ENCODE results near the gene UMODL1.

Gene UMODL1

GRCh38 chr21:42144221-42144620 is 73.1 kb downstream of the UMODL1 start:
- no peak overlapping the region for H3K4me3 ChIP-seq (replicated peaks; ENCODE audit: low read depth, low read length)
- DNase-seq (ENCODE audit: low read depth): no peak
- no peak for TF ChIP-seq CTCF (IDR thresholded peaks at IDR 0.05; ENCODE audit: low read length, missing control alignments)

GRCh38 chr21:42144679-42145568 is 73.8 kb downstream of the UMODL1 start:
- H3K4me3 ChIP-seq (replicated peaks; ENCODE audit: low read depth, low read length): no peak overlapping the region
- DNase-seq (ENCODE audit: low read depth): no peak
- no peak for TF ChIP-seq CTCF (IDR thresholded peaks at IDR 0.05; ENCODE audit: low read length, missing control alignments)

GRCh38 chr21:42145569-42146272 is 74.6 kb downstream of the UMODL1 start:
- TF ChIP-seq CTCF (IDR thresholded peaks at IDR 0.05; ENCODE audit: low read length, missing control alignments): peak; percentile 94
- no peak overlapping the region for H3K4me3 ChIP-seq (replicated peaks; ENCODE audit: low read depth, low read length)
- peak; percentile 75 for DNase-seq (ENCODE audit: low read depth)

GRCh38 chr21:42146273-42146805 is 75.2 kb downstream of the UMODL1 start:
- H3K4me3 ChIP-seq (replicated peaks; ENCODE audit: low read depth, low read length): no peak overlapping the region
- no peak for DNase-seq (ENCODE audit: low read depth)
- no peak for TF ChIP-seq CTCF (IDR thresholded peaks at IDR 0.05; ENCODE audit: low read length, missing control alignments)

GRCh38 chr21:42146821-42147220 is 75.7 kb downstream of the UMODL1 start:
- no peak for DNase-seq (ENCODE audit: low read depth)
- TF ChIP-seq CTCF (IDR thresholded peaks at IDR 0.05; ENCODE audit: low read length, missing control alignments): no peak
- H3K4me3 ChIP-seq (replicated peaks; ENCODE audit: low read depth, low read length): no peak overlapping the region

- no peak for DNase-seq (ENCODE audit: low read depth)
- no peak for TF ChIP-seq CTCF (IDR thresholded peaks at IDR 0.05; ENCODE audit: low read length, missing control alignments)
- no peak overlapping the region for H3K4me3 ChIP-seq (replicated peaks; ENCODE audit: low read depth, low read length)
Observed at GRCh38 chr21:42147386-42148020, 76.4 kb downstream of the UMODL1 start.

Measured in fibroblast of pulmonary artery (primary cell).